ENCODE data around the gene CENPS. TPM values are rescaled to one million over a fixed set of nuclear protein-coding genes. Genes with fewer than 3 reads are reported as not detected.

CENPS gene
- total and polyA plus RNA-seq, 9 of the 15 experiments (the other 6 are each of a cell fraction or from before 2014, with no cell fraction given), result 10.2 to 36.0 (median 26.0) TPM

GRCh38 chr1:10398734-10399443 lies 31.3 kb upstream of the CENPS start, which contains the start of gene PGD (continued):
- TF ChIP-seq HNRNPUL1 (IDR thresholded peaks at IDR 0.05; ENCODE audit: low read length) (no peak), ZNF717 (CRISPR knock-in tag; IDR thresholded peaks at IDR 0.05) (no peak), KAT2B (IDR thresholded peaks at IDR 0.05; ENCODE audit: low read depth, low read length) (no peak), ZNF507 (tag; conservative IDR thresholded peaks at IDR 0.05) (no peak), ZNF316 (IDR thresholded peaks at IDR 0.05) (0 out of 2 replicates have a peak, but pooled peaks have one; percentile 19), GATAD2B (IDR thresholded peaks at IDR 0.05; ENCODE audit: borderline replicate concordance) (peak; percentile 70), TSC22D4 (tag; IDR thresholded peaks at IDR 0.05) (no peak), ATF2 (CRISPR knock-in tag; IDR thresholded peaks at IDR 0.05) (0 out of 2 replicates have a peak, but pooled peaks have one; percentile 41), CSDE1 (IDR thresholded peaks at IDR 0.05) (peak in 1 of 2 experiments; percentile 90; a peak in 1 of 4 replicates), TRIM24 (IDR thresholded peaks at IDR 0.05) (no peak; a peak in 1 of 4 replicates), MBD1 (CRISPR knock-in tag; IDR thresholded peaks at IDR 0.05) (no peak), SMAD4 (CRISPR knock-in tag; conservative IDR thresholded peaks at IDR 0.05) (peak; percentile 46), NFXL1 (CRISPR knock-in tag; IDR thresholded peaks at IDR 0.05) (no peak), BHLHE40 (IDR thresholded peaks at IDR 0.05; ENCODE audit: low read length) (peak; percentile 84), KAT7 (CRISPR knock-in tag; IDR thresholded peaks at IDR 0.05; ENCODE audit: borderline replicate concordance) (no peak; the same call in 1 of the 2 replicates), MCM2 (IDR thresholded peaks at IDR 0.05; ENCODE audit: low read depth) (no peak), FOXA1 (IDR thresholded peaks at IDR 0.05; ENCODE audit: borderline replicate concordance) (no peak)
- TF ChIP-seq, protein P1, sequence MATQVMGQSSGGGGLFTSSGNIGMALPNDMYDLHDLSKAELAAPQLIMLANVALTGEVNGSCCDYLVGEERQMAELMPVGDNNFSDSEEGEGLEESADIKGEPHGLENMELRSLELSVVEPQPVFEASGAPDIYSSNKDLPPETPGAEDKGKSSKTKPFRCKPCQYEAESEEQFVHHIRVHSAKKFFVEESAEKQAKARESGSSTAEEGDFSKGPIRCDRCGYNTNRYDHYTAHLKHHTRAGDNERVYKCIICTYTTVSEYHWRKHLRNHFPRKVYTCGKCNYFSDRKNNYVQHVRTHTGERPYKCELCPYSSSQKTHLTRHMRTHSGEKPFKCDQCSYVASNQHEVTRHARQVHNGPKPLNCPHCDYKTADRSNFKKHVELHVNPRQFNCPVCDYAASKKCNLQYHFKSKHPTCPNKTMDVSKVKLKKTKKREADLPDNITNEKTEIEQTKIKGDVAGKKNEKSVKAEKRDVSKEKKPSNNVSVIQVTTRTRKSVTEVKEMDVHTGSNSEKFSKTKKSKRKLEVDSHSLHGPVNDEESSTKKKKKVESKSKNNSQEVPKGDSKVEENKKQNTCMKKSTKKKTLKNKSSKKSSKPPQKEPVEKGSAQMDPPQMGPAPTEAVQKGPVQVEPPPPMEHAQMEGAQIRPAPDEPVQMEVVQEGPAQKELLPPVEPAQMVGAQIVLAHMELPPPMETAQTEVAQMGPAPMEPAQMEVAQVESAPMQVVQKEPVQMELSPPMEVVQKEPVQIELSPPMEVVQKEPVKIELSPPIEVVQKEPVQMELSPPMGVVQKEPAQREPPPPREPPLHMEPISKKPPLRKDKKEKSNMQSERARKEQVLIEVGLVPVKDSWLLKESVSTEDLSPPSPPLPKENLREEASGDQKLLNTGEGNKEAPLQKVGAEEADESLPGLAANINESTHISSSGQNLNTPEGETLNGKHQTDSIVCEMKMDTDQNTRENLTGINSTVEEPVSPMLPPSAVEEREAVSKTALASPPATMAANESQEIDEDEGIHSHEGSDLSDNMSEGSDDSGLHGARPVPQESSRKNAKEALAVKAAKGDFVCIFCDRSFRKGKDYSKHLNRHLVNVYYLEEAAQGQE (IDR thresholded peaks at IDR 0.05; ENCODE audit: borderline replicate concordance), result peak; percentile 97
- TF ChIP-seq, protein P1 (CRISPR knock-in tag; IDR thresholded peaks at IDR 0.05; ENCODE audit: low read depth), result peak; percentile 72

All from K562 (cell line).